Motor neuron (in vitro differentiated cells): ENCODE data around the gene MTCL1. TPM values are rescaled to one million over a fixed set of nuclear protein-coding genes. Genes with fewer than 3 reads are reported as not detected.

Experiments used
- ATAC-seq, 8 experiments: fragments of 200-7000 bp; cut with Tn5 transposase; replicated peaks in 6 of 8; 2 replicates each; pipeline ENCODE4 v1.8.0; 2021; ENCODE audit warnings: mild to moderate bottlenecking in 8 of 8, moderate library complexity in 8 of 8
- H3K27ac ChIP-seq, 2 donors: fragments of 250-450 bp; sonication (Bioruptor Pico); 2 replicates each; pipeline ENCODE4 v1.9.0; 2021; ENCODE audit warnings: antibody characterized with exemption in 2 of 2, mild to moderate bottlenecking in 2 of 2, moderate library complexity in 1 of 2
- H3K4me1 ChIP-seq, 2 donors: fragments of 250-450 bp; sonication (Bioruptor Pico); replicated peaks in 1 of 2; 2 replicates each; pipeline ENCODE4 v1.6.1; 2021; ENCODE audit warnings: antibody characterized with exemption in 2 of 2, mild to moderate bottlenecking in 2 of 2, moderate library complexity in 1 of 2
- H3K4me3 ChIP-seq, 5 donors: fragments of 250-450 bp; sonication (Bioruptor Pico); 2 replicates each; pipeline ENCODE4 v1.9.0; 2021; ENCODE audit warnings: antibody characterized with exemption in 5 of 5, mild to moderate bottlenecking in 5 of 5, moderate library complexity in 4 of 5
- WGBS, 10 experiments: fragments of 450-650 bp; shearing (Covaris generic); methylation state at CpG; one replicate each; pipeline ENCODE4 v1.0.0; 2022; 5-methylcytosine and 5-hydroxymethylcytosine counted together
- in situ Hi-C, 9 experiments: fragments of 400-800 bp; cut with MboI; loops; one replicate each; pipeline ENCODE4 v1.15.0; 2021; ENCODE audit warnings: low sequenced_read_pairs in 9 of 9, low pct_unique_long_range_greater_than_20kb in 2 of 9; ENCODE audit not compliant: unreplicated experiment in 9 of 9
- total RNA-seq, 8 experiments: library from RNA; unstranded; fragments of 300-600 nt; gene quantifications; 2 replicates each; pipeline versions ENCODE4 v1.2.3 to v1.2.4, GENCODE V29; 2022

MTCL1 gene
- total RNA-seq, 8 experiments from 2014 or later = 10.4 to 35.6 (median 15.6) TPM

DNA sequence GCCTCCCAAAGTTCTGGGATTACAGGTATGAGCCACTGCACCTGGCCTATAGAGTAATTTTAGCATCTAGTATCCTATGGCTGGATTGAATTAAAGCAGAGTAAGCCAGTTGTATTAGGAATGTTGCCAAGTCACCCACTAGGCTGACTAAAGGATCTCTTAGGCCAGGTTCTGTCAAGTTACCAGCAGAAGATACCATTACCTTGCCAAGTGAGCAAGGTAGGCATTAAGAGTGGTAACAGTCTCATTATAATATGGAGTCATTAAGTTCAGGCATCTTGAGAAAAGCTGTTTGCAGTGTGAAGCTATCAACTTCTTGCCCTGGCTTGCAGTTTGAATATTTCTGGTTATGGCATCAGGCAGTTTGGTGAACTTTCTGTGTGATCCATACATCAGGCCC is 37.0 kb upstream of the MTCL1 start:
- no peak for ATAC-seq
- Histone ChIP-seq H3K4me1 (peaks cover 0 to 4% of the 10 kb centered on the region in 2 donors), H3K4me3 (no peak overlapping the region), H3K27ac (no peak overlapping the region)
- in situ Hi-C loops = loop anchor here in 6 of 9 experiments (25.0 kb wide), 1 partner anchor 319 kb away; no protein-coding TSS in a partner anchor

DNA sequence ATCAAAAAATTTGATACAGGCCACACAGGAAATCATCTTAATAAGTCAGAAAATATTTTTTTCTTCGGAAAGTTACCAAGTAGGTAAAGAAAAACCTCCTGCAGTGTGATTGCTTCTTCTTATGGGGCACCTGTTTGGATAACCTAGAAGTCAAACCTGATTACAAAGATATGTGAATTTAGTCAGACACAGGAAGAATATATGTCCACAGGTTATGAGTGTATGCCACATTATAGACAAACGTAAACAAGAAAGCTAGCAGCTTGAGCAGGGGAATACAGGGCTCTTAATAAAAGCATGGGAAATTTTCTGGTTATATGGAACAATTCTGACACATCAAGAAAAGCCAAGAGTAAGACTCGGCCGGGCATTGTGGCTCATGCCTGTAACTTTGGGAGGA is 35.8 kb upstream of the MTCL1 start:
- no peak overlapping the region for H3K27ac ChIP-seq
- WGBS, 10 experiments = 52 to 100% (median 91%) methylated on average over 2 to 4 of the region's 4 CpGs
- in situ Hi-C loops = loop anchor here in 6 of 9 experiments (25.0 kb wide), 1 partner anchor 318 kb away; no protein-coding TSS in a partner anchor
- H3K4me1 ChIP-seq = no peaks in the 10 kb centered on the region
- no peak overlapping the region for H3K4me3 ChIP-seq
- no peak for ATAC-seq

DNA sequence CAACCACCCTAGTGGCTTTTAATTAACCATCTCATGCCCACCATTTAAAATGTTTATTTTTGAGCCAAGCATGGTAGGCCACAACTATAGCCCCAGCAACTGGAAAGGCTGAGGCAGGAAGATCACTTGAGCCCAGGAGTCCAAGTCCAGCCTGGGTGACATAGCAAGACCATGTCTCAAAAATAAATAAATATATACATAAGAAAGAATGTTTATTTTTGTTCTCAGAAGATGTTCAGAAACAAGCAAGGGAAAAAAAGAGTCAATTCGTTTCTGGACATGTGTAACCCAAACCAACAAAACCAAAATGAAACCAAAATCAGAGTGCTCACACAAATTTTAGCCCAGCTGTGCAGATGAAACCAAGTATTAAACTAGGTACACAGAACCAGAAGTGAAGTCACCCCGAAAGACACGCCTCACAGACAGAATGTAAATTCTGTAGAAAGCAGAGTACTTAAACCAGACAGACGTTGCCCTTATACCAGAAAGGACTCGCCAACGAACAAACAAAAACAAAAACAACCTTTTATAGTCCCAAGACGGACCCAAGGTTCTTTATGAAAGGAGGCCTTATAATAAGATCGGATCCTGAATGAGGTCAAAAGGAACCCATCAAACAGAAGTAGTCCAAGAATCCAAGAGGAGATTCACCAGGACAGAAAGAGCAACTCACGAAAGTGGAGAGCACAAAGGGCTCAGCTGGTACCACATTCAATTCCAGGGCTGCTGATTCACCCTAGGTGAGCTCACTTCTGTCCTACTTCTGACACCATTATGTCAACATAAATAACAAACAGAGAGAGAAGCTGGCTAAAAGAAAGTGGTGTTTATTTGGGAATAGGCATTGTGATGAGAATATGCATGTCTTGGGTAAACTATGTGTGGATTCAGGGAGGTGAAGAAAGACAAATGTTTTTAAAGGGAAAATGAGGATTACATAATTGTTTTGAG is 31.8 kb upstream of the MTCL1 start:
- Histone ChIP-seq H3K4me3 (no peak overlapping the region), H3K27ac (no peak overlapping the region), H3K4me1 (no peaks in the 10 kb centered on the region)
- in situ Hi-C loops = loop anchor here in 6 of 9 experiments (25.0 kb wide), 1 partner anchor 314 kb away; no protein-coding TSS in a partner anchor
- ATAC-seq = peak in 3 of 8 experiments; percentile 43 to 94 (median 71)
- 79 to 100% (median 92%) methylated on average over 1 to 9 of the region's 9 CpGs for WGBS, 10 experiments

DNA sequence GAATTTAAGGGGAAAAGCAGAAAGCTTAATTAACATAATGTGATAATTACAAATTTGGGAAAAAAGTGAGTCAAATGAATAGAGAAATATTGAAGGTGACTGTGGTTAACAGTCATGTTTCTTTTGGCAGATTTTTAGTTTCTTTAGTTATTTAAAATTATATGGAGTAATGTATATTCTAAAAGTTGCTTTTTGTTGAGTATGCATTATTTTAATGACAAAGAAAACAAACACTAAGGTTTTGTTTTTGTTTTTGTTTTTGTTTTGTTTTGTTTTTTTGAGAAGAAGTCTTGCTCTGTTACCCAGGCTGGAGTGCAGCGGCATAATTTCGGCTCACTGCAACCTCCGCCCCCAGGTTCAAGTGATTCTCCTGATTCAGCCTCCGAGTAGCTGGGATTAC is 30.3 kb upstream of the MTCL1 start:
- in situ Hi-C loops = no loop called here

DNA sequence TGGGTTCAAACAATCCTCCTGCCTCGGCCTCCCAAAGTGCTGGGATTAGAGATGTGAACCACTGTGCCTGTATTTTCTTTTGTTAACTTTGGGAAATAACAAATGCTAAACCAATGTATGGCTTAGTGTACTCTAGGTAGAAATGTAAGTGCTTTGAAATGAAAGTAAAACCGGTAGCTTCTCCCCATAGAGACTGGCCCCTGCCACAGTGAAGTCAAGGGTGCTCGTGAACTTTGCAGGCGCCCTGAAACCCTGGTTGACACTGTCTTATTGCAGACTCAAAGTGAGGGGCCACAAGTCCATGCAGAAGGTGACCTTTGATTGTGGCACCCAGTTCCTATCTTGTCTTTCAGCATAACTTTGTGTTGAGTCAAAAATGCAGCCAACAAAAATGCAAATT is 24.2 kb upstream of the MTCL1 start:
- no peak for ATAC-seq
- Histone ChIP-seq H3K4me3 (no peak overlapping the region), H3K4me1 (peaks cover 8 to 12% of the 10 kb centered on the region in 2 donors), H3K27ac (no peak overlapping the region)
- WGBS, 10 experiments = 78 to 100% (median 95%) methylated on average over 1 to 3 of the region's 4 CpGs; no CpG with 5 or more reads in 2 of the 10 experiments
- in situ Hi-C loops = no loop called here

More for the DNA sequence above, 30.3 kb upstream of the MTCL1 start:
- Histone ChIP-seq H3K4me3 (no peak overlapping the region), H3K27ac (no peak overlapping the region), H3K4me1 (no peaks in the 10 kb centered on the region)
- no peak for ATAC-seq
- WGBS, 10 experiments = 82 to 100% (median 94%) methylated on average over 1 to 4 of the region's 4 CpGs

DNA sequence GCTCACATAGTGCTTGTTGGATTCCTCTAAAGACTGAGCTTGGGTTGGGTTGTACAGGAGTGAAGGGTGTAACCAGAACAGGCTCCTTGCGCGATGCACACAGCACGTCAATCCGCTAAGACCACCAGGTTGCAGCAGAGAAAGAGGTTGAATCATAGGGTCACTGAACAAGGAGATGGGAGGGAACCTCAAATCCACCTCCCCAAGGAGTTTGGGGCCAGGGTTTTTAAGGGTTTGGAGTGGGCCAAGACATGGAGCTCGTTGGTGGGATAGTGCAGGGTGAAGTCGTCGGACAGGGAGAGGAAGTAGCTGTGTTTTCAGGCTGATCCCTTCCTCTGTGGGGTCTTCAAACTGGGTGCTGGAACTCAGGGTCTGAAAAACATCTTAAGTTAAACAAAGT is 20.8 kb upstream of the MTCL1 start:
- Histone ChIP-seq H3K4me1 (peaks cover 12 to 28% of the 10 kb centered on the region in 2 donors), H3K4me3 (no peak overlapping the region), H3K27ac (no peak overlapping the region)
- 80 to 100% (median 86%) methylated on average over 1 to 3 of the region's 7 CpGs; no CpG with 5 or more reads in 7 of the 10 experiments for WGBS, 10 experiments
- in situ Hi-C loops = no loop called here
- ATAC-seq = no peak

DNA sequence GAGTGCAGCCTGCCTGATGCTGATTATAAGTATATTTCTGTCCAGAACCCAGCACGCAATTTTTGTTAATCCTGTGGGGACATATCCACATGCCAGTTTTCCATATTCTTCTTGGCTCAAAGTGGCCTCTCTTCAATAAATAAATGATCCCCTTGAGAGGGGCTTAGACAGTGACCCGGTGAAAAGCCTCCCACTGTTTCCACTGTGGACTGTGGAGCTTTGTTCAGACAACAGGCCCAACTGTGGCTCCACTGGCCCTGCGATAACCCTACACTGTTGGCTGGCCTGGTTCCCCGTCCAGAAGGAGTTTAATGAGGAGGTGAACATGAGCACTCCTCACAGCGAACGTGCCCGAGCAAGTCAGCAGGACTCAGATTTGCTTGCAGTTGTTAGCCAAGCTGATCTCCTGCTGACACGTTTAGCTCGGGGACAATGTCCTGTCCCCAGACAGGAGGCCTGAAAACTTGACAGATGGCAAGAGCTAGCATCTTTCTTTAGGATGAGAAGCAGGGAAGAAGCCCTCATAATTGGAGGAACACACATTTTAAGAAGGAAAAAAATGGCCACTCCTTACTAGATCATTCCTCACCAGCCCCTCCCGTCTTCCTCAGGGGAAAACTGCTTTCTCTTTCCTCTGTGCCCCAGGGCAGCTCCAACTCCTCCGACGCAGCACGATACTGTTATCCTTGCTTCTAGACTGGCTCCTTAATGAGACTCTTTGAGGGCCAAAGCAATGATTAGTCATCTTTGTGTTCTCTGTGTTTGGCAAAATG is 20.0 kb upstream of the MTCL1 start:
- 10 to 100% (median 61%) methylated on average over 1 to 10 of the region's 13 CpGs; no CpG with 5 or more reads in 2 of the 10 experiments for WGBS, 10 experiments
- H3K27ac ChIP-seq = no peak overlapping the region
- H3K4me1 ChIP-seq = peaks cover 12 to 31% of the 10 kb centered on the region in 2 donors
- peak in 7 of 8 experiments; percentile 47 to 97 (median 63) for ATAC-seq
- no peak overlapping the region for H3K4me3 ChIP-seq
- in situ Hi-C loops = no loop called here

DNA sequence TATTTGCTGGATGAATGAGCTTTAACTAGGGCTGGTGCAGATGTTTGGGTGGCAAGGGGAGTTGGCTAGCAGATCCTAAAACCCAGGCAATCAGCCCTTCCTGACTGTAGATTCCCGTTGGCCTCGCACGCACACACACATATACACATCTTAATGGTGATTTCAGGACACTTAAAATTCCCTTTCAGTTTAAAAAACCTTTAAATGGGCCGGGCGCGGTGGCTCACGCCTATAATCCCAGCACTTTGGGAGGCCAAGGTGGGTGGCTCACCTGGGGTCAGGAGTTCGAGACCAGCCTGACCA is 19.5 kb upstream of the MTCL1 start:
- Histone ChIP-seq H3K4me1 (peaks cover 12 to 31% of the 10 kb centered on the region in 2 donors), H3K4me3 (no peak overlapping the region), H3K27ac (no peak overlapping the region)
- in situ Hi-C loops = no loop called here
- no peak for ATAC-seq
- 76 to 100% (median 87%) methylated on average over 3 to 6 of the region's 8 CpGs; no CpG with 5 or more reads in 4 of the 10 experiments for WGBS, 10 experiments

DNA sequence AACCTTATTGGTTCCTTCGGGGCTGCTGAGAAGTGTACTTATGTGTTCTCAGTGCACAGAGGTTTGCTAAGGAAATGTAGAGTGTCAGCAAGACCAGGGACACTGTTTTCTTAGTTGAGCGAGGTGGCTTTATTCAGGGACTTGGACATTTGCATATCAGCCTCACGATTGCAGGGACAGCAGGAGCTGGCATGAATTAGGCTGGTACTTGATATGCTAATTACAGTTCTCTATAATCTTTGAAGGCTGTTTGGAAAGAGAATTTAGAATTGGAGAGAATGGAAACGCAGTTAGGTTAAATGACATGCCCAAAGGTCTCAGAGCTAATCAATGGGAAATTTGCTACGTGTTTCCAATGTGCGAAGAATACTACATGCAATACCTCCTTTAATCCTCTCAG is 18.7 kb upstream of the MTCL1 start:
- no peak overlapping the region for H3K27ac ChIP-seq
- in situ Hi-C loops = no loop called here
- H3K4me3 ChIP-seq = no peak overlapping the region
- peaks cover 12 to 31% of the 10 kb centered on the region in 2 donors for H3K4me1 ChIP-seq
- ATAC-seq = peak in 3 of 8 experiments; percentile 42 to 58 (median 53)
- 16 to 95% (median 75%) methylated on average over 1 to 5 of the region's 6 CpGs for WGBS, 10 experiments

DNA sequence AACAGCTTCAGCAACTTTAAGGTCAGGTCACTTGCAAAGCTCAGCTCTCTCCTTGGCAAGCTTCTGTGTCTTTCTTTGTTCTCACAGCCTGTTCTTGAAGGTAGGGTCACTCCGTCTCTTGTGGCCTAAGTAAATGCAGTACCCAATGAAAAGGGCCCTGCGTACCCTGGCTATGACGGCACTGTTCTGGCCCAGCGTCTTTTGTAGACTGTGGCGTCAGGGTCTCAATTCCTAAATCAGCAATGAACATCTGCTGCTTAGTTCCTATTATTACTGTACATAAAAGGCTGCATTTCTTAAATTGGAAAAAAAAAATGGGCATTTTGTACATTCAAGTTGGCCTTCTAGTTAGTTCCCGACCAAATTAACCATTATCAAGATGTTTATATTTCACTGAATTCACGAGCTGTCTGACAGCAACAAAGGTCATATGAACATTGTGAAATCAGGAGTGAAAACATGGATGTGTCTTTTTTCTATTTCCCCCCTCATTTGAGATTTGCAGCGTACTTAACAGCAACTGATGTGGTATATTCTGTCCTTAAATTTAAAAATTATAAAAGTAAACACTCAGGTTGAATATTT is 17.0 kb upstream of the MTCL1 start:
- in situ Hi-C loops = no loop called here
- ATAC-seq = no peak

DNA sequence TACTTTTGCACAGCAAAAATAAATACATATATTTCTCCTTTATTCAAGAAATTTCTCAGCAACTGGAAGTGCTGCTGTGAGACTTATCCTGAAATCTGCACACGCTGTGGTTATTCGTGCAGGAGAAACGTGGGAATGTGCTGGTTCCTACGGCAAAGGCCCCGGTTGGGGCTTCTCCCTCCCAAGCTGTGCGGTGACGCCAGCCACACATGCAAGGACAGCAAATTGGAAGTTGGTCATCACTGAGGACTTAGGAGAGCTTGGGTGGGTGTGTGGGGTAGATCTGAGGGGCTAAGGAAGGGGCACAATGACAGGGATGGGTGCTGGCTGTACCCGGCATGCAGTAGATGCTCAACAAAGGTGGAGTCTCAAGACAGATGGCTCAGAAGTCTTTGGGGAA is 16.5 kb upstream of the MTCL1 start:
- H3K4me3 ChIP-seq = no peak overlapping the region
- no peak overlapping the region for H3K27ac ChIP-seq
- no peak for ATAC-seq
- peaks cover 12 to 31% of the 10 kb centered on the region in 2 donors for H3K4me1 ChIP-seq
- in situ Hi-C loops = no loop called here
- 73 to 100% (median 100%) methylated on average over 1 to 8 of the region's 8 CpGs; no CpG with 5 or more reads in 5 of the 10 experiments for WGBS, 10 experiments

More for the DNA sequence above, 17.0 kb upstream of the MTCL1 start:
- no peak overlapping the region for H3K27ac ChIP-seq
- H3K4me1 ChIP-seq = peaks cover 12 to 31% of the 10 kb centered on the region in 2 donors
- WGBS, 10 experiments = 37 to 94% (median 83%) methylated on average over 1 to 8 of the region's 8 CpGs; no CpG with 5 or more reads in 1 of the 10 experiments
- H3K4me3 ChIP-seq = no peak overlapping the region

DNA sequence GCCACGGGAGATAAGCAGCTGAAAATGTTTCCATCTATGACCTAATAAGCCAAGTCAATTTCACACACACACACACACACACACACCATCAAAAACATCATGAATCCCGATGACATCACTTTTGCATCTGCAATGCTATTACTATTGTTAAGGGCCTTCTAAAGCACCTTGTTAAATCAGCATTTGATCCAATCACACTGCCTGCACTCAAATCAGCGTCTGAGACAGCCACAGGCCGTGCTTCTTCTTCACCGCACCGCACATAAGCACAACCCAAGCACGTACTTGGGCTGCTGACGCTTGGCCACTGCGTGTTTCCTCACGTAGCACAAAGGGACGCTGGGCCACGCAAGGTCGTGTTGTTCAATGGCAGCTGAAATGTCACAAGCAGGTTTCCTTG is 15.8 kb upstream of the MTCL1 start:
- in situ Hi-C loops = no loop called here
- 72 to 92% (median 82%) methylated on average over 1 to 8 of the region's 13 CpGs for WGBS, 10 experiments
- Histone ChIP-seq H3K4me1 (peaks cover 12 to 31% of the 10 kb centered on the region in 2 donors), H3K27ac (no peak overlapping the region), H3K4me3 (no peak overlapping the region)
- ATAC-seq = peak in 5 of 8 experiments; percentile 54 to 83 (median 78)

DNA sequence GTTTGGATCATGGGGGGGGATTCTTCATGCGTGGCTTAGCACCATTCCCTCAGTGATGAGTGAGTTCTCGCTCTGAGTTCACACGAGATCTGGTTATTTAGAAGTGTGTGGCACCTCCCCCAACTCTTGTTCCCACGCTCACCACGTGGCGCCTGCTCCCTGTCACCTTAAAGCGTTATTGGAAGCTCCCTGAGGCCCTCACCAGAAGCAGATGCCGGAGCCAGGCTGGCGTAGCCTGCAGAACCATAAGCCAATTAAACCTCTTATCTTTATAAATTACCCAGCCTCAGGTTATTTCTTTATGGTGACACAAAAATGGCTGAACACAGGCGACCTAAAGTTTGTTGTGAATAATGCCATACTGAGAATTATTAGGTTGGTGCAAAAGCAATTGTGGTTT is 10.5 kb upstream of the MTCL1 start:
- H3K4me1 ChIP-seq = no peaks in the 10 kb centered on the region
- H3K27ac ChIP-seq = no peak overlapping the region
- no peak overlapping the region for H3K4me3 ChIP-seq
- in situ Hi-C loops = no loop called here
- 50 to 100% (median 82%) methylated on average over 1 to 7 of the region's 10 CpGs; no CpG with 5 or more reads in 1 of the 10 experiments for WGBS, 10 experiments
- no peak for ATAC-seq
